GM10248 (cell line): ENCODE results near the gene KSR2.

Experiments used
- CTCF ChIA-PET: fragments of 300-600 bp; sonication (Branson Sonifier 250); formaldehyde crosslinking; extraction: SDS; loops from one replicate; lab custom pipeline; 2021; ENCODE audit warnings: antibody characterized with exemption; lab: Yijun Ruan, JAX
- POLR2A ChIA-PET: fragments of 350-650 bp; sonication (Branson Sonifier 250); formaldehyde crosslinking; extraction: SDS; loops from one replicate; lab custom pipeline; 2020; ENCODE audit warnings: antibody characterized with exemption; lab: Yijun Ruan, JAX
- DNase-seq: peaks from one replicate; pipeline ENCODE4 v3.0.0; 2012; ENCODE audit errors: extremely low spot score
- TF ChIP-seq, protein P1 (sequence below): IDR thresholded peaks from 2 replicates; pipeline ENCODE4 v1.5.1; 2012; ENCODE audit warnings: mild to moderate bottlenecking, low read depth; ENCODE audit errors: extremely low read depth, missing control alignments, control extremely low read depth

KSR2 gene

DNA sequence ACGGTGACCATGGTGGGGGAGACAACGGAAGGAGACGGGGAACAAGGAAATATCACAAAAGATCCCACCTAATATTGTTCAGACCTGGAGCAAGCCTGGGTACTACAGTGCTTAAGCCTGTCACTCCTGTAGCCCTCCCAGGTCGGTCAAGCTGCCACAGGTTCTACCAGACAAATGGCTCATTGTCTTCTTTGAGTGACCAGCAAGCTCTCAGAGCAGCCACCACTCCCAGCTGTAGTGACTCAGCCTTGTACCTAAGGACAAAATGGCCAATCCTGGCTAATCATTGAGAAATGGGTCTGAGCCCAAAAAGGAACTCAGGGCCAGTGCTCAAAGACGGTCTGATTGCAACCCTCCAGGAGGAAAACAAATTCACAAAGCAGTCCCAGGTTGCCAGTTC lies 368.9 kb downstream of the KSR2 start:
- CTCF ChIA-PET, result interaction anchor here (1.2 kb wide), 1 partner anchor 24 kb away, joined by 3 read pairs; no protein-coding TSS in a partner anchor
- TF ChIP-seq, protein P1, sequence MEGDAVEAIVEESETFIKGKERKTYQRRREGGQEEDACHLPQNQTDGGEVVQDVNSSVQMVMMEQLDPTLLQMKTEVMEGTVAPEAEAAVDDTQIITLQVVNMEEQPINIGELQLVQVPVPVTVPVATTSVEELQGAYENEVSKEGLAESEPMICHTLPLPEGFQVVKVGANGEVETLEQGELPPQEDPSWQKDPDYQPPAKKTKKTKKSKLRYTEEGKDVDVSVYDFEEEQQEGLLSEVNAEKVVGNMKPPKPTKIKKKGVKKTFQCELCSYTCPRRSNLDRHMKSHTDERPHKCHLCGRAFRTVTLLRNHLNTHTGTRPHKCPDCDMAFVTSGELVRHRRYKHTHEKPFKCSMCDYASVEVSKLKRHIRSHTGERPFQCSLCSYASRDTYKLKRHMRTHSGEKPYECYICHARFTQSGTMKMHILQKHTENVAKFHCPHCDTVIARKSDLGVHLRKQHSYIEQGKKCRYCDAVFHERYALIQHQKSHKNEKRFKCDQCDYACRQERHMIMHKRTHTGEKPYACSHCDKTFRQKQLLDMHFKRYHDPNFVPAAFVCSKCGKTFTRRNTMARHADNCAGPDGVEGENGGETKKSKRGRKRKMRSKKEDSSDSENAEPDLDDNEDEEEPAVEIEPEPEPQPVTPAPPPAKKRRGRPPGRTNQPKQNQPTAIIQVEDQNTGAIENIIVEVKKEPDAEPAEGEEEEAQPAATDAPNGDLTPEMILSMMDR, result no peak
- POLR2A ChIA-PET, result no interaction called here
- no peak for DNase-seq

DNA sequence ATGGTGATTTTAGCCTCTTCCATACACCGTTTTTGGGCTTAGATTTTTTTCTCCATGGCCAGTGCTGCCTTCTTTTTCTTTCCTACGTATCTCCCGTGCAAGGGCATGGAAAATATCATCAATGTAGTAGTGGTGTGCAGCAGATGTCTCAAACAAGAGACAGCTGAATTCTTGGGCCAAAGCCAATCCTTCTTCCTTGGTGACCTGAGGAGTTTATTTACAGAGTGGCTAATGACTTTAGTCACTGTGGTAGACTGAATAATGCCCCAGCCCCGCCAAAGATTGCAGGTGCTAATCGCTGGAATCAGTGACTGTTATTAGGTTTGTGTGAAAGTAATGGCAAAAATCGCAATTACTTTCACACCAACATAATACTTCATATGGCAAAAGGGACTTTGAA lies 371.8 kb downstream of the KSR2 start:
- TF ChIP-seq, protein P1, result no peak
- ChIA-PET POLR2A (no interaction called here), CTCF (no interaction called here)
- no peak for DNase-seq

DNA sequence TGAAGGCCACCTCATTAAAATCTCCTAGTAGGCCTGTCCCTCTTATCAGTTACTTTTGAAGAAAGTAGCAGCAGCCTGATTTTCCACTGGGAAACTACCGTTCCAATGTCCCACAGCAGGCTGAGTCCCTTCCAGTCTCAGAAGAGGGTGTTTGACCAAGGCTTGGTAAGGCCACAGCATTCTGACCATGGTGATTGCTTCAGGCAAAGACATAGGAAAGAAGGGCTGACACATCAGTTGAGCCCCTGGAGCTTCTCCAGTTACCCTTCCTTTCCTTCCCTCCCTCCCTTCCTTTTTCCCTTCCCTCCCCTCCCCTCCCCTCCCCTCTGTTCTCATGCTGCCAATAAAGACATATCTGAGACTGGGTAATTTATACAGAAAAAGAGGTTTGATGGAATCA lies 373.0 kb downstream of the KSR2 start:
- TF ChIP-seq, protein P1, result no peak
- ChIA-PET POLR2A (no interaction called here), CTCF (interaction anchor here (1.0 kb wide), 1 partner anchor 8 kb away, joined by 3 read pairs; no protein-coding TSS in a partner anchor)
- no peak for DNase-seq

DNA sequence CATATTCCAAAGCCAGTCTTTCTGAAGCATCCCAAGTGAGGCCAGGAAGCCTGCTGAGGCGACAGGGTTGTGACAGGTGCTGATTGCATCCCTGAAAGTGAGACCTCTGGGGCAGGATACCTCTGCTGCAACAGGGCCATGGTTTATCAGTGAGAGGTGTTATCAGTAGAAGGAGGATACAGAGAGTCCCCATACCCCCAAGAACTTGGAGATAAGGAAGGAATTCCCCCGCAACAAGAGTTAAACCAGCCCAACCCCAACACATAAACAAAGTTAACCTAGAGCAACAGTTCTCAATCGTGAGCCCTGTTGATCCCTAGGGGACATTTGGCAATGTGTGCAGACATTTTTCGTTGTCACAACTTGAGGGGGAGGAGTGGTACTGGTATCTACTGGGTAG lies 374.3 kb downstream of the KSR2 start:
- CTCF ChIA-PET, result no interaction called here

DNA sequence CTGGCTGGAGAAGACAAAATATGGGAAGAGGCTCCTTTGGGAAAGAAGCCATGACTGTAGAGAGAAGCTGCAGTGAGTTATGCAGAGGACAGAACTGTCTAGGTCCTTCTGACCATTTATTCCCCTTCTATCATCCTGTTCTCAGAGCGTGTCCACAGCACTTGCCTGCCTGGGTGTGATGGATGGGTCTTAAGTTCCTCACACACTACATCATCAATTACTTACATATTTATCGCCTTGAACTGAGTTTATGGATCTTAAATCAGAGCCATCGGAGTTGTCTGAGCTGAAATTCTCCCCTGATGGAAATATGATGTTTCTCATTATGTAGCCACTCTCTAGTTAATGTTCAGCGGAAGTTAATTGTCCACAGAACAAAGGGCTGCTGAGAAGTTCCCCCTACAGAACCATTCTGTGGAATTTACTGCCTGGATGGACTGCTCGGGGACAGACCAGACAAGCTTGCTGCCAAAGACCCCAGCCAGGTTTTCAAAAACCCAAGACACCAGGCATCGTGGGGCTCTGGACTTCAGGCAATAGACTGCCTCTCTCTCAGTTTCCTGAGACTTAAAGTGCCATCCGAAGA lies 374.9 kb downstream of the KSR2 start:
- DNase-seq, result no peak
- CTCF ChIA-PET, result no interaction called here
- POLR2A ChIA-PET, result no interaction called here
- TF ChIP-seq, protein P1, result no peak

More for the DNA sequence above, 374.3 kb downstream of the KSR2 start:
- POLR2A ChIA-PET, result no interaction called here
- no peak for DNase-seq
- TF ChIP-seq, protein P1, result no peak

DNA sequence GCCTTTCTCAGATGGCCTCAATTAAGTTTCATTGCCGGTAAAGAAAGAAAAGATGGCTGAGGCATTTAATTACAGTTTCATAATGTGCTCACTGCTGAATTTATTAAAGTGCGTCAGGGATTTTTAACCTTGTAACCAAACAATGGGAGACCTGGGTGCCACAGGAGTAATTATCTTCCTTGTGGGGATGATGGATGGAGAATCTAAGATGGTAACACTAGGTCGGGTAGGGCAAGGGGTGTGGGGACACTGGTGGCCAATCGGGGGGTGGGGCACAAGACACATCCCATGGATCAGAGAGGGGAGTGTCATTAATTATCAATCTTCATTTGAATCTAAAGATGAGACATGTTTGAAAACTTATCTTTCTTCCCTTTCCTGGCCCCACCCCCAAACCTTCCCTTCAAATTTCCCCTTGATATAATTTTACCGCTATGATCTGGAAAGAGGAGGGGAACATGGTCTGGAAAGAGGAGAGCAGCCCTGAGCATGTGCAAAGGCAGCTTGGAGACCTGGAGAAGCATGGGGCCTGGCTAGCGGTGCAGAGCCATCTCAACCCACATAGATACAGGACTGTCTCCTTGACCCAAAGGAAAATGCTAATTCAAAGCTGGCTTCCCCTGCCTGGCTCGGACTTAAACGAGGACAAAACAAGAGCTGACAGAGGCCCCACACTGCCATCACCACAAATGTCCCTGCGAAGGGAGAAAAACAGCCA lies 376.0 kb downstream of the KSR2 start:
- CTCF ChIA-PET, result interaction anchor here (1.5 kb wide), 1 partner anchor 226 kb away, joined by 5 read pairs; no protein-coding TSS in a partner anchor
- no peak for DNase-seq
- POLR2A ChIA-PET, result no interaction called here
- TF ChIP-seq, protein P1, result no peak
